ENCODE results near the gene GFPT1.
A peak's percentile ranks its signal among the peaks of the same experiment; 100 is the strongest.

GFPT1 gene

GRCh38 chr2:69309351-69310110, 77.5 kb downstream of the GFPT1 start:
- H3K9me3 ChIP-seq (ENCODE audit: control insufficient read depth in 2 of 2, low read length in 2 of 2) = no peaks in the 10 kb centered on the region
- no peaks in the 10 kb centered on the region for H3K27me3 ChIP-seq (ENCODE audit: control insufficient read depth in 2 of 2, insufficient read depth in 2 of 2, low read length in 2 of 2)
- H3K27ac ChIP-seq (ENCODE audit: low read depth in 2 of 2, low read length in 2 of 2) = peak overlapping the region; percentile 84 to 90
- H3K4me3 ChIP-seq (ENCODE audit: low read length in 2 of 2) = peak overlapping the region; percentile 17 to 53
- H3K4me1 ChIP-seq (ENCODE audit: control insufficient read depth in 2 of 2, insufficient read depth in 2 of 2, low read length in 2 of 2) = peaks cover 35 to 54% of the 10 kb centered on the region in 2 donors
- H3K9ac ChIP-seq (ENCODE audit: low read depth in 1 of 2, low read length in 2 of 2) = peak overlapping the region; percentile 26 to 48
- no peaks in the 10 kb centered on the region for H3K36me3 ChIP-seq (ENCODE audit: control insufficient read depth in 2 of 2, insufficient read depth in 2 of 2, low read length in 2 of 2)

- Histone ChIP-seq H3K9me3 (ENCODE audit: control insufficient read depth in 2 of 2, low read length in 2 of 2) (peaks cover 0 to 3% of the 10 kb centered on the region in 2 donors), H3K27ac (ENCODE audit: low read depth in 2 of 2, low read length in 2 of 2) (peak overlapping the region; percentile 84 to 90), H3K4me3 (ENCODE audit: low read length in 2 of 2) (no peak overlapping the region), H3K4me1 (ENCODE audit: control insufficient read depth in 2 of 2, insufficient read depth in 2 of 2, low read length in 2 of 2) (peaks cover 35 to 54% of the 10 kb centered on the region in 2 donors), H3K9ac (ENCODE audit: low read depth in 1 of 2, low read length in 2 of 2) (no peak overlapping the region), H3K27me3 (ENCODE audit: control insufficient read depth in 2 of 2, insufficient read depth in 2 of 2, low read length in 2 of 2) (no peaks in the 10 kb centered on the region), H3K36me3 (ENCODE audit: control insufficient read depth in 2 of 2, insufficient read depth in 2 of 2, low read length in 2 of 2) (no peaks in the 10 kb centered on the region)
Observed at GRCh38 chr2:69308338-69308737, 78.7 kb downstream of the GFPT1 start.

GRCh38 chr2:69307579-69308064, 79.4 kb downstream of the GFPT1 start:
- Histone ChIP-seq H3K9ac (ENCODE audit: low read depth in 1 of 2, low read length in 2 of 2) (peak overlapping the region; percentile 54 to 78), H3K9me3 (ENCODE audit: control insufficient read depth in 2 of 2, low read length in 2 of 2) (peaks cover 0 to 3% of the 10 kb centered on the region in 2 donors), H3K36me3 (ENCODE audit: control insufficient read depth in 2 of 2, insufficient read depth in 2 of 2, low read length in 2 of 2) (no peaks in the 10 kb centered on the region), H3K27me3 (ENCODE audit: control insufficient read depth in 2 of 2, insufficient read depth in 2 of 2, low read length in 2 of 2) (no peaks in the 10 kb centered on the region), H3K27ac (ENCODE audit: low read depth in 2 of 2, low read length in 2 of 2) (peak overlapping the region in 1 of 2 donors; percentile 63), H3K4me1 (ENCODE audit: control insufficient read depth in 2 of 2, insufficient read depth in 2 of 2, low read length in 2 of 2) (peaks cover 35 to 54% of the 10 kb centered on the region in 2 donors), H3K4me3 (ENCODE audit: low read length in 2 of 2) (peak overlapping the region; percentile 69 to 81)

GRCh38 chr2:69306822-69307578, 80.0 kb downstream of the GFPT1 start:
- H3K4me3 ChIP-seq (ENCODE audit: low read length in 2 of 2) = peak overlapping the region; percentile 69 to 81
- H3K4me1 ChIP-seq (ENCODE audit: control insufficient read depth in 2 of 2, insufficient read depth in 2 of 2, low read length in 2 of 2) = peaks cover 35 to 54% of the 10 kb centered on the region in 2 donors

GRCh38 chr2:69306393-69306821, 80.6 kb downstream of the GFPT1 start:
- Histone ChIP-seq H3K9ac (ENCODE audit: low read depth in 1 of 2, low read length in 2 of 2) (peak overlapping the region; percentile 58 to 78), H3K27ac (ENCODE audit: low read depth in 2 of 2, low read length in 2 of 2) (peak overlapping the region; percentile 61 to 63), H3K36me3 (ENCODE audit: control insufficient read depth in 2 of 2, insufficient read depth in 2 of 2, low read length in 2 of 2) (no peaks in the 10 kb centered on the region), H3K4me3 (ENCODE audit: low read length in 2 of 2) (peak overlapping the region; percentile 69 to 81), H3K9me3 (ENCODE audit: control insufficient read depth in 2 of 2, low read length in 2 of 2) (peaks cover 0 to 3% of the 10 kb centered on the region in 2 donors), H3K27me3 (ENCODE audit: control insufficient read depth in 2 of 2, insufficient read depth in 2 of 2, low read length in 2 of 2) (no peaks in the 10 kb centered on the region), H3K4me1 (ENCODE audit: control insufficient read depth in 2 of 2, insufficient read depth in 2 of 2, low read length in 2 of 2) (peaks cover 35 to 52% of the 10 kb centered on the region in 2 donors)

More at GRCh38 chr2:69306822-69307578, 80.0 kb downstream of the GFPT1 start:
- H3K9ac ChIP-seq (ENCODE audit: low read depth in 1 of 2, low read length in 2 of 2) = peak overlapping the region; percentile 58 to 78
- H3K9me3 ChIP-seq (ENCODE audit: control insufficient read depth in 2 of 2, low read length in 2 of 2) = peaks cover 0 to 3% of the 10 kb centered on the region in 2 donors
- no peaks in the 10 kb centered on the region for H3K36me3 ChIP-seq (ENCODE audit: control insufficient read depth in 2 of 2, insufficient read depth in 2 of 2, low read length in 2 of 2)
- no peaks in the 10 kb centered on the region for H3K27me3 ChIP-seq (ENCODE audit: control insufficient read depth in 2 of 2, insufficient read depth in 2 of 2, low read length in 2 of 2)
- H3K27ac ChIP-seq (ENCODE audit: low read depth in 2 of 2, low read length in 2 of 2) = peak overlapping the region; percentile 61 to 63

GRCh38 chr2:69305712-69306392, 81.2 kb downstream of the GFPT1 start:
- H3K36me3 ChIP-seq (ENCODE audit: control insufficient read depth in 2 of 2, insufficient read depth in 2 of 2, low read length in 2 of 2) = no peaks in the 10 kb centered on the region

GRCh38 chr2:69305166-69305565, 81.9 kb downstream of the GFPT1 start:
- H3K9ac ChIP-seq (ENCODE audit: low read depth in 1 of 2, low read length in 2 of 2) = no peak overlapping the region
- no peaks in the 10 kb centered on the region for H3K27me3 ChIP-seq (ENCODE audit: control insufficient read depth in 2 of 2, insufficient read depth in 2 of 2, low read length in 2 of 2)
- H3K9me3 ChIP-seq (ENCODE audit: control insufficient read depth in 2 of 2, low read length in 2 of 2) = peaks cover 0 to 3% of the 10 kb centered on the region in 2 donors
- no peaks in the 10 kb centered on the region for H3K36me3 ChIP-seq (ENCODE audit: control insufficient read depth in 2 of 2, insufficient read depth in 2 of 2, low read length in 2 of 2)
- no peak overlapping the region for H3K27ac ChIP-seq (ENCODE audit: low read depth in 2 of 2, low read length in 2 of 2)
- peaks cover 29 to 43% of the 10 kb centered on the region in 2 donors for H3K4me1 ChIP-seq (ENCODE audit: control insufficient read depth in 2 of 2, insufficient read depth in 2 of 2, low read length in 2 of 2)
- H3K4me3 ChIP-seq (ENCODE audit: low read length in 2 of 2) = no peak overlapping the region

More at GRCh38 chr2:69305712-69306392, 81.2 kb downstream of the GFPT1 start:
- H3K4me3 ChIP-seq (ENCODE audit: low read length in 2 of 2) = peak overlapping the region; percentile 69 to 81
- H3K9ac ChIP-seq (ENCODE audit: low read depth in 1 of 2, low read length in 2 of 2) = peak overlapping the region; percentile 58 to 78
- H3K4me1 ChIP-seq (ENCODE audit: control insufficient read depth in 2 of 2, insufficient read depth in 2 of 2, low read length in 2 of 2) = peaks cover 35 to 49% of the 10 kb centered on the region in 2 donors
- H3K27ac ChIP-seq (ENCODE audit: low read depth in 2 of 2, low read length in 2 of 2) = peak overlapping the region; percentile 61 to 63
- H3K9me3 ChIP-seq (ENCODE audit: control insufficient read depth in 2 of 2, low read length in 2 of 2) = peaks cover 0 to 3% of the 10 kb centered on the region in 2 donors
- no peaks in the 10 kb centered on the region for H3K27me3 ChIP-seq (ENCODE audit: control insufficient read depth in 2 of 2, insufficient read depth in 2 of 2, low read length in 2 of 2)

- Histone ChIP-seq H3K27me3 (ENCODE audit: control insufficient read depth in 2 of 2, insufficient read depth in 2 of 2, low read length in 2 of 2) (no peaks in the 10 kb centered on the region), H3K4me3 (ENCODE audit: low read length in 2 of 2) (no peak overlapping the region), H3K9ac (ENCODE audit: low read depth in 1 of 2, low read length in 2 of 2) (no peak overlapping the region), H3K9me3 (ENCODE audit: control insufficient read depth in 2 of 2, low read length in 2 of 2) (peaks cover 0 to 3% of the 10 kb centered on the region in 2 donors), H3K4me1 (ENCODE audit: control insufficient read depth in 2 of 2, insufficient read depth in 2 of 2, low read length in 2 of 2) (peaks cover 23 to 37% of the 10 kb centered on the region in 2 donors), H3K27ac (ENCODE audit: low read depth in 2 of 2, low read length in 2 of 2) (no peak overlapping the region), H3K36me3 (ENCODE audit: control insufficient read depth in 2 of 2, insufficient read depth in 2 of 2, low read length in 2 of 2) (no peaks in the 10 kb centered on the region)
Observed at GRCh38 chr2:69304656-69305055, 82.4 kb downstream of the GFPT1 start.

- Histone ChIP-seq H3K36me3 (ENCODE audit: control insufficient read depth in 2 of 2, insufficient read depth in 2 of 2, low read length in 2 of 2) (no peaks in the 10 kb centered on the region), H3K9me3 (ENCODE audit: control insufficient read depth in 2 of 2, low read length in 2 of 2) (peaks cover 0 to 3% of the 10 kb centered on the region in 2 donors), H3K27me3 (ENCODE audit: control insufficient read depth in 2 of 2, insufficient read depth in 2 of 2, low read length in 2 of 2) (no peaks in the 10 kb centered on the region), H3K4me3 (ENCODE audit: low read length in 2 of 2) (no peak overlapping the region), H3K9ac (ENCODE audit: low read depth in 1 of 2, low read length in 2 of 2) (no peak overlapping the region), H3K4me1 (ENCODE audit: control insufficient read depth in 2 of 2, insufficient read depth in 2 of 2, low read length in 2 of 2) (no peaks in the 10 kb centered on the region), H3K27ac (ENCODE audit: low read depth in 2 of 2, low read length in 2 of 2) (no peak overlapping the region)
Observed at GRCh38 chr2:69300650-69301049, 86.4 kb downstream of the GFPT1 start.

Measured in mucosa of rectum (tissue), 2 donors.